Vagina (tissue), 2 donors: ENCODE measurements around the gene MORN3.

Experiments
- CTCF ChIP-seq, 3 experiments: fragments of 450-650 bp in 2 of 3; fragments of 200-600 bp in 1 of 3; sonication (generic) in 1 of 3; IDR thresholded peaks; one replicate each; pipeline ENCODE4 v1.5.1; 2017 to 2019; ENCODE audit warnings: antibody characterized with exemption in 3 of 3, mild to moderate bottlenecking in 2 of 3, moderate library complexity in 2 of 3
- POLR2AphosphoS5 ChIP-seq, 2 donors: sonication (generic); formaldehyde crosslinking; IDR thresholded peaks; one replicate each; pipeline ENCODE4 v1.9.0; 2017; ENCODE audit warnings: antibody characterized with exemption in 2 of 2, mild to moderate bottlenecking in 2 of 2, low read depth in 1 of 2; ENCODE audit not compliant: insufficient read depth in 1 of 2

GRCh38 chr12:121603581-121603980 lies 65.9 kb downstream of the MORN3 start:
- TF ChIP-seq CTCF (IDR thresholded peaks at IDR 0.05): no peak
- no peak for TF ChIP-seq POLR2AphosphoS5 (IDR thresholded peaks at IDR 0.05; ENCODE audit: insufficient read depth in 1 of 2, low read depth in 1 of 2)
